Vagina (tissue), 2 donors: Measurements from ENCODE around the gene ZC2HC1B. TPM values are rescaled to one million over a fixed set of nuclear protein-coding genes. Genes with fewer than 3 reads are reported as not detected.
A peak's percentile ranks its signal among the peaks of the same experiment; 100 is the strongest.

Experiments used
- DNase-seq, 2 donors: peaks; one replicate each; pipeline ENCODE4 v3.0.0-alpha.2; 2017; ENCODE audit errors: extremely low spot score in 2 of 2
- H3K27ac ChIP-seq: fragments of 200-600 bp; sonication (generic); one replicate; pipeline ENCODE4 v1.5.1; 2019
- H3K27me3 ChIP-seq: fragments of 200-600 bp; sonication (generic); one replicate; pipeline ENCODE4 v1.5.1; 2019
- H3K36me3 ChIP-seq, 2 donors: fragments of 200-600 bp; sonication (generic); one replicate each; pipeline ENCODE4 v1.5.1; 2017 to 2019
- H3K4me1 ChIP-seq: fragments of 200-600 bp; sonication (generic); one replicate; pipeline ENCODE4 v1.5.1; 2019
- H3K4me3 ChIP-seq, 2 donors: fragments of 200-600 bp; sonication (generic); 1 replicate in 1 of 2; 2 replicates in 1 of 2; pipeline ENCODE4 v1.5.1; 2016 to 2019
- H3K9me3 ChIP-seq: fragments of 200-600 bp; sonication (generic); one replicate; pipeline ENCODE4 v1.5.1; 2019
- POLR2A ChIP-seq, 2 donors: fragments of 450-650 bp; IDR thresholded peaks; one replicate each; pipeline ENCODE4 v1.6.1; 2017; ENCODE audit warnings: antibody characterized with exemption in 2 of 2, mild to moderate bottlenecking in 2 of 2, moderate library complexity in 2 of 2
- POLR2AphosphoS5 ChIP-seq, 2 donors: sonication (generic); formaldehyde crosslinking; IDR thresholded peaks; one replicate each; pipeline ENCODE4 v1.9.0; 2017; ENCODE audit warnings: antibody characterized with exemption in 2 of 2, mild to moderate bottlenecking in 2 of 2, low read depth in 1 of 2; ENCODE audit not compliant: insufficient read depth in 1 of 2
- intact Hi-C: fragments of 100-400 bp; cut with DNase I; formaldehyde crosslinking; loops from one replicate; pipeline ENCODE4 v1.15.1; 2023
- total RNA-seq: library from RNA; depleted of rRNA; stranded (reverse); fragments of >200 nt; gene quantifications from one replicate; pipeline ENCODE4 v1.2.3, GENCODE V29; 2016
- TF ChIP-seq, protein P1 (sequence below), 3 experiments: fragments of 450-650 bp in 2 of 3; fragments of 200-600 bp in 1 of 3; sonication (generic) in 1 of 3; IDR thresholded peaks; one replicate each; pipeline ENCODE4 v1.5.1; 2017 to 2019; ENCODE audit warnings: antibody characterized with exemption in 3 of 3, mild to moderate bottlenecking in 2 of 3, moderate library complexity in 2 of 3

The ZC2HC1B gene
- total RNA-seq, 1 donor from 2014 or later: not detected

DNA sequence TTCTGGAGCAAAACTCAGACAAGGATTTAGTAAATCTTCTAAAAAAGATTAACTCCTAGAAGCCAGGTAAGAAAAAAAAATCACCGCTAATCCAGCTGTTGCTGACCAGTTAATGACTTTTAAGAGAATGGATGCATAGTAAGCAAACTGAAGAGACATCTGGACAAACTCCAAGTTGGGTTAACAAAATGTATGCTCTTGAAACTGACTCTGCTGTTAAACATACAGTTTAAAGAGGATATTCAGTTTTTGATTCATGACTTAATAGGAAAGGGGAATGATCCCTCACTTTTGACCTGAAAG is 73.3 kb downstream of the ZC2HC1B start:
- TF ChIP-seq POLR2A (IDR thresholded peaks at IDR 0.05): no peak
- TF ChIP-seq, protein P1, sequence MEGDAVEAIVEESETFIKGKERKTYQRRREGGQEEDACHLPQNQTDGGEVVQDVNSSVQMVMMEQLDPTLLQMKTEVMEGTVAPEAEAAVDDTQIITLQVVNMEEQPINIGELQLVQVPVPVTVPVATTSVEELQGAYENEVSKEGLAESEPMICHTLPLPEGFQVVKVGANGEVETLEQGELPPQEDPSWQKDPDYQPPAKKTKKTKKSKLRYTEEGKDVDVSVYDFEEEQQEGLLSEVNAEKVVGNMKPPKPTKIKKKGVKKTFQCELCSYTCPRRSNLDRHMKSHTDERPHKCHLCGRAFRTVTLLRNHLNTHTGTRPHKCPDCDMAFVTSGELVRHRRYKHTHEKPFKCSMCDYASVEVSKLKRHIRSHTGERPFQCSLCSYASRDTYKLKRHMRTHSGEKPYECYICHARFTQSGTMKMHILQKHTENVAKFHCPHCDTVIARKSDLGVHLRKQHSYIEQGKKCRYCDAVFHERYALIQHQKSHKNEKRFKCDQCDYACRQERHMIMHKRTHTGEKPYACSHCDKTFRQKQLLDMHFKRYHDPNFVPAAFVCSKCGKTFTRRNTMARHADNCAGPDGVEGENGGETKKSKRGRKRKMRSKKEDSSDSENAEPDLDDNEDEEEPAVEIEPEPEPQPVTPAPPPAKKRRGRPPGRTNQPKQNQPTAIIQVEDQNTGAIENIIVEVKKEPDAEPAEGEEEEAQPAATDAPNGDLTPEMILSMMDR (IDR thresholded peaks at IDR 0.05): no peak
- no peak for TF ChIP-seq POLR2AphosphoS5 (IDR thresholded peaks at IDR 0.05; ENCODE audit: insufficient read depth in 1 of 2, low read depth in 1 of 2)
- H3K27ac ChIP-seq: no peak overlapping the region
- no peaks in the 10 kb centered on the region for H3K4me1 ChIP-seq
- no peak overlapping the region for H3K4me3 ChIP-seq
- no peak for DNase-seq
- no peaks in the 10 kb centered on the region for H3K36me3 ChIP-seq
- H3K27me3 ChIP-seq: no peaks in the 10 kb centered on the region
- intact Hi-C loops: no loop called here
- H3K9me3 ChIP-seq: no peaks in the 10 kb centered on the region

DNA sequence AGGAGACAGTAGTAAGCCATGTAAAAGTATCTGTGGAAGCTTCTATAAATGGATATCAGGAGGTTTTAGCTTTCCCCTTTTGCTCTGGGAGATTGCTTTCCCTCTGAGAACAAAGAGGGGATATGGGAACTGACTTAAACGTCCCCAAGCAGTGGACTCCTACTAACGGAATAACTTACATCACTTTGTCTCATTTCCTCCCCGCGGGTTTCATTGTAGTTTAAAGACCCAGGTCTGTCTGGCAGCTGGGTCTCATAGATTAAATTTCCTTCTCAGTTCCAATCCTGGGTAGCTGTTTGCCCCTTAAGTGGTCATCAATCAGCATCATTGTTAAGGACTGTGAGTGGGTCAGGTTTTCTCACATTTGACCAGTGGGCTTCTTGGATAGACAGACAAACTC is 75.1 kb downstream of the ZC2HC1B start:
- H3K4me1 ChIP-seq: no peaks in the 10 kb centered on the region
- H3K9me3 ChIP-seq: no peaks in the 10 kb centered on the region
- no peaks in the 10 kb centered on the region for H3K36me3 ChIP-seq
- no peaks in the 10 kb centered on the region for H3K27me3 ChIP-seq
- TF ChIP-seq, protein P1 (IDR thresholded peaks at IDR 0.05): no peak
- TF ChIP-seq POLR2AphosphoS5 (IDR thresholded peaks at IDR 0.05; ENCODE audit: insufficient read depth in 1 of 2, low read depth in 1 of 2) (no peak), POLR2A (IDR thresholded peaks at IDR 0.05) (no peak)
- intact Hi-C loops: no loop called here
- H3K27ac ChIP-seq: no peak overlapping the region
- DNase-seq: no peak
- H3K4me3 ChIP-seq: no peak overlapping the region

DNA sequence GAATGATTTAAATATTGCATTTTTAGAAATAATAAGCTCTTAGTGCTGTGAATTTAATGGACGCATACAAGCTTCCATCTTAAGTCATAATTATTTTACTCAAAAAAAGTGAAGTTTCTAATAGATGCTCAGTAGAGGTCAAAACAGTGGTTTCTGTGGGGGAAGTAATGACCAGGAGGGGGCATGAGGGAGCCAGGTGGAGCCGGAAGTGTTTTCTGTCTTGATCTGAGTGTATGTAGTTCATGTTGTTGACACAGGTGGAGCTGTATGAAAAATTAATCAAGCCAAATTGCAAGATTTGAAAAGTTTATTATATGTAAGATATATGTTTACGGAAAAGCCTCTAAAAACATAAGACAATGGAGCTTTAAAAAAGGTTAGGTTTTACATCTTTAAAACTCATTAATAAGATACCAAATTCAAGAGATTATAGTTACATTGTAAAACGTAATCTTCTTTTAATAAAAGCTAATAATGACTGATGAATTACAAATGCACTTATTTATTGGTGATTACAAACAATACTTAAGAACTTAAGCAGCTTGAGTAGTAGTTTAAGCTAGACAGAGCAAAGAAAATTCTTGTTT is 75.8 kb downstream of the ZC2HC1B start:
- intact Hi-C loops: loop anchor here (10.0 kb wide), 1 partner anchor 65 kb away; the partner anchor contains the start of gene PLAGL1
- no peaks in the 10 kb centered on the region for H3K36me3 ChIP-seq

DNA sequence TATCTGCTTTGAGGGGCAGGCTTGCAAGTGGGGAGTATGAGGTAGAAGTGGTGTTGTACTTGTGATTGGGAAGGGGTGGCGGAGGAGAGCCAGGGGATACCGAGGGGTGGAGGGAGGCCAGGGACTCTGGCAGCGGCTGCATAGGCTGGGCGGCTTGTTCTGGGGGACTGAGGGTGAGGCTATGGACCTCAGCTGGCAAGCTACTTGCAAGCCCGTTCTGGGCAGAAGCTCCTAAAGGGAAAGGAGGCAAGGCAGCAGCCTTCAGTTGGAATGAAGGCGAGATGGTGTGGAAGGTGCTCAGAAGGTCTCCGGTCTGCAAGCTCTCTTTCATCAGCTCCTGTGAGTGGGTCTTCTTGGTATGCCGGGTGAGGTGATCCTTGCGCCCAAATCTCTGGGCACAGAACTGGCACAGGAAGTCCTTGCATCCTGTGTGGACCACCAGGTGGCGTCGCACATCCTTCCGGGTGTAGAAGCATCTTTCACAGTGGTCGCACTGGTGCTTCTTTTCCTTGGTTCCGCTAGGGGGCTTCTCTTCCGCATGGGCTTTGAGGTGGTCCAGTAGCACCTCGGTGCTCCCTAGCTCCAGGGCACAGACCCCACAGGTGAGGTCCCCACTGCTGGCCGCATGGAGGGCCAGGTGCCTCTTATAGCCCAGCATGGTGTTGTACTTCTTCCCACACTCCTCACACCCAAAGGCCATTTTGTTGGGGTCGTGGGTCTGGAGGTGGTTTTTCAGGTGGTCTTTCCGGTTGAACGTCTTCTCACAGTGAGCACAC is 77.8 kb downstream of the ZC2HC1B start:
- TF ChIP-seq, protein P1 (IDR thresholded peaks at IDR 0.05): peak in 2 of 3 experiments; percentile 27 to 35
- no peak for TF ChIP-seq POLR2A (IDR thresholded peaks at IDR 0.05)
- intact Hi-C loops: loop anchor here (10.0 kb wide), 1 partner anchor 63 kb away; the partner anchor contains the start of gene PLAGL1
- no peak for DNase-seq
- no peak overlapping the region for H3K27ac ChIP-seq
- no peaks in the 10 kb centered on the region for H3K4me1 ChIP-seq
- H3K4me3 ChIP-seq: no peak overlapping the region
- no peaks in the 10 kb centered on the region for H3K9me3 ChIP-seq
- no peaks in the 10 kb centered on the region for H3K36me3 ChIP-seq
- no peaks in the 10 kb centered on the region for H3K27me3 ChIP-seq

More for the DNA sequence above, 75.8 kb downstream of the ZC2HC1B start:
- no peak for DNase-seq
- H3K27ac ChIP-seq: no peak overlapping the region
- H3K4me3 ChIP-seq: no peak overlapping the region
- H3K9me3 ChIP-seq: no peaks in the 10 kb centered on the region
- H3K27me3 ChIP-seq: no peaks in the 10 kb centered on the region
- TF ChIP-seq POLR2AphosphoS5 (IDR thresholded peaks at IDR 0.05; ENCODE audit: insufficient read depth in 1 of 2, low read depth in 1 of 2) (no peak), POLR2A (IDR thresholded peaks at IDR 0.05) (no peak)
- TF ChIP-seq, protein P1 (IDR thresholded peaks at IDR 0.05): peak in 2 of 3 experiments; percentile 51 to 58
- no peaks in the 10 kb centered on the region for H3K4me1 ChIP-seq

DNA sequence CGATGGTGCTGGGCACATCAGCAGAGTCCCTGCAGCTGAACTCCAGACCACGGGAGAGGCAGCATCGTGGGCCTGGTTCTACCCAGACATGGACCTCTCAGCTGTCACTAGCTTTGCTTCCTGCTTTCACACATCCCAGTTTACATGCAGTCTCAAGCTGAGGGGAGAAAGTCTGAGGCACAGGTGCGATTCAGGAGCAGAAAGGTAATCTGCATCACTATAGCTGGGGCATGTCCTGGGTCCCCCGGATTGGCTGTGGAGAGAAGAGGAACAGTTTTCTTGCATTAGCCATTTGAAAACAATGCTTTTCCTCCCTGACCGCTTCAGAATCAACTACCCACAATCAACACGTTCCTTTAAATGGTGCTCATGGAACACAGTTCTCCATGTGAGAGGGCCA is 83.9 kb downstream of the ZC2HC1B start:
- Histone ChIP-seq H3K27ac (no peak overlapping the region), H3K36me3 (peaks cover 0 to 6% of the 10 kb centered on the region in 2 donors), H3K4me3 (no peak overlapping the region), H3K9me3 (no peaks in the 10 kb centered on the region), H3K27me3 (no peaks in the 10 kb centered on the region), H3K4me1 (no peaks in the 10 kb centered on the region)
- TF ChIP-seq POLR2A (IDR thresholded peaks at IDR 0.05): no peak
- TF ChIP-seq POLR2AphosphoS5 (IDR thresholded peaks at IDR 0.05; ENCODE audit: insufficient read depth in 1 of 2, low read depth in 1 of 2): no peak
- TF ChIP-seq, protein P1 (IDR thresholded peaks at IDR 0.05): no peak
- no peak for DNase-seq
- intact Hi-C loops: loop anchor here (10.0 kb wide), 1 partner anchor 57 kb away; the partner anchor contains the start of gene PLAGL1
